Right lobe of liver (tissue), 6 donors: Measurements from ENCODE around the gene DACH1. TPM values are rescaled to one million over a fixed set of nuclear protein-coding genes. Genes with fewer than 3 reads are reported as not detected.

Source experiments
- ATAC-seq, 4 donors: fragments of 200-7000 bp; cut with Tn5 transposase; one replicate each; pipeline ENCODE4 v1.9.1; 2020; ENCODE audit warnings: mild to moderate bottlenecking in 4 of 4, moderate library complexity in 4 of 4
- DNase-seq, 3 donors: peaks; one replicate each; pipeline ENCODE4 v3.0.0-alpha.2; 2020
- H3K27ac ChIP-seq, 3 donors: fragments of 200-600 bp; one replicate each; pipeline ENCODE4 v1.8.0; 2022
- H3K27me3 ChIP-seq, 2 donors: fragments of 200-600 bp; one replicate each; pipeline ENCODE4 v1.8.0; 2022
- H3K36me3 ChIP-seq, 4 donors: fragments of 200-600 bp; sonication (generic) in 1 of 4; one replicate each; pipeline versions ENCODE4 v1.5.1 to v1.8.0; 2017 to 2022; ENCODE audit warnings: control low read depth in 1 of 4
- H3K4me1 ChIP-seq, 4 donors: fragments of 200-600 bp; sonication (generic) in 1 of 4; one replicate each; pipeline versions ENCODE4 v1.5.1 to v1.8.0; 2017 to 2022; ENCODE audit warnings: control low read depth in 1 of 4
- H3K4me3 ChIP-seq, 3 donors: fragments of 200-600 bp; one replicate each; pipeline ENCODE4 v1.8.0; 2022
- H3K9me3 ChIP-seq, 4 donors: fragments of 200-600 bp; sonication (generic) in 1 of 4; one replicate each; pipeline versions ENCODE4 v1.5.1 to v1.8.0; 2017 to 2022; ENCODE audit warnings: control low read depth in 1 of 4
- POLR2A ChIP-seq: fragments of 450-650 bp; IDR thresholded peaks from one replicate; pipeline ENCODE4 v1.6.1; 2017; ENCODE audit warnings: antibody characterized with exemption, mild to moderate bottlenecking
- WGBS: methylation state at CpG from one replicate; pipeline ENCODE4 v1.1.6; 2018; ENCODE audit warnings: low coverage, low lambda C conversion rate; ENCODE audit not compliant: insufficient coverage; ENCODE audit errors: missing lambda C conversion rate; 5-methylcytosine and 5-hydroxymethylcytosine counted together
- intact Hi-C, 2 donors: fragments of 100-400 bp; cut with DNase I; formaldehyde crosslinking; loops; one replicate each; pipeline versions ENCODE4 v1.11.2 to v1.14.1; 2022
- total RNA-seq, 6 experiments: library from RNA; depleted of rRNA in 2 of 6; stranded (reverse); fragments of >200 nt in 2 of 6; fragmentation: NEBNext Ultra II Directional in 3 of 6; extraction: Animal tissue kit (Norgen Biotek cat#: 25700) in 3 of 6; gene quantifications; one replicate each; pipeline versions ENCODE4 v1.1.0 to v1.2.4, GENCODE V29; 2016 to 2023
- TF ChIP-seq, protein P1 (sequence below), 4 donors: fragments of 200-600 bp in 3 of 4; fragments of 450-650 bp in 1 of 4; IDR thresholded peaks; one replicate each; pipeline versions ENCODE4 v1.5.1 to v1.8.0; 2016 to 2022; ENCODE audit warnings: antibody characterized with exemption in 4 of 4, mild to moderate bottlenecking in 2 of 4
- donor health status: DM: no; HTN: yes; CAD: no.
- donor health status: DM: no; HTN: no; CAD: no.
- donor health status: DM: no; HTN: no; CAD: no.
- donor health status: DM: no; HTN: yes; CAD: no.
- donor health status: DM: no; HTN: yes; CAD: no.

The DACH1 gene
- total RNA-seq, 6 experiments from 2014 or later: 0.80 to 1.5 (median 0.94) TPM

DNA sequence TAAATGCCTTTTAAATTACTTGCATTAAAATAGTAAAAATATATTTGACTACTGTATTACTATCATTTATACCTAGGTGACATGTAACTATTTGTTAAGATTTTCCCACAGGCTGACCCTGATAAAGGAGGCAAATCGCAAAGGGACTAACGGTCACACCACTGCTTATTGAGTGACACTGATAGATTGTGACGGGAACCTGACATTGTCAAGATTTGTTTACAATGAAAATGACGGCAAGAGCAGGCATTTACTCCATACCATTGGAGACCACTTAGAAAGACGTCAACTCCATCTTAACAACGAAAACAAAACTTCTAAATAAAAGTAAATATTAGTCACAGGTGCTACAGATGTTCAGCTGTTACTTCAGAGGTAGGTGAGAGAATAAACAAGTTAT, 289.0 kb downstream of the DACH1 start:
- Histone ChIP-seq H3K4me1 (no peaks in the 10 kb centered on the region), H3K9me3 (no peaks in the 10 kb centered on the region), H3K36me3 (no peaks in the 10 kb centered on the region), H3K4me3 (no peak overlapping the region), H3K27me3 (no peaks in the 10 kb centered on the region), H3K27ac (no peak overlapping the region)
- TF ChIP-seq, protein P1, sequence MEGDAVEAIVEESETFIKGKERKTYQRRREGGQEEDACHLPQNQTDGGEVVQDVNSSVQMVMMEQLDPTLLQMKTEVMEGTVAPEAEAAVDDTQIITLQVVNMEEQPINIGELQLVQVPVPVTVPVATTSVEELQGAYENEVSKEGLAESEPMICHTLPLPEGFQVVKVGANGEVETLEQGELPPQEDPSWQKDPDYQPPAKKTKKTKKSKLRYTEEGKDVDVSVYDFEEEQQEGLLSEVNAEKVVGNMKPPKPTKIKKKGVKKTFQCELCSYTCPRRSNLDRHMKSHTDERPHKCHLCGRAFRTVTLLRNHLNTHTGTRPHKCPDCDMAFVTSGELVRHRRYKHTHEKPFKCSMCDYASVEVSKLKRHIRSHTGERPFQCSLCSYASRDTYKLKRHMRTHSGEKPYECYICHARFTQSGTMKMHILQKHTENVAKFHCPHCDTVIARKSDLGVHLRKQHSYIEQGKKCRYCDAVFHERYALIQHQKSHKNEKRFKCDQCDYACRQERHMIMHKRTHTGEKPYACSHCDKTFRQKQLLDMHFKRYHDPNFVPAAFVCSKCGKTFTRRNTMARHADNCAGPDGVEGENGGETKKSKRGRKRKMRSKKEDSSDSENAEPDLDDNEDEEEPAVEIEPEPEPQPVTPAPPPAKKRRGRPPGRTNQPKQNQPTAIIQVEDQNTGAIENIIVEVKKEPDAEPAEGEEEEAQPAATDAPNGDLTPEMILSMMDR (IDR thresholded peaks at IDR 0.05): no peak
- TF ChIP-seq POLR2A: no peak
- intact Hi-C loops: no loop called here
- no peak for ATAC-seq
- 49% methylated on average over 6 of the region's 6 CpGs for WGBS
- no peak for DNase-seq

DNA sequence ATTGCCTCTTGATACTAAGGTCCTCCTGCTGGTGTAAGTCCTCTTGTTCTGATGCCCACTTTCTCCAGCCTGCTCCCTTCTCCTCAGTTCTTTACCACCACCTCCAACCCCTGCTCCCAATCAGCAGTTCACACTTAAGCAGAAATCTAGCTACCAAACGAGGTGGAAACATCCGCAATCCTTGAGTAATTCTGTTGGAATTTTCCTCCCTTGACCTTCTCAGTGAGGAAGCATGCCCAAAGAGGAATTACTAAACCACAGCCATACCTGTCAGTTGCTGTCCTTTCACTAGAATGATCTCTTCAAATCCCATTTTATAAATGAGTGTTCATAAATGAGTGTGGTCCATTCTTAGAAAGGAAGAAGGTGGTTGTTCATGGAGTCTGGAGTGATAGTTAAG, 289.9 kb downstream of the DACH1 start:
- Histone ChIP-seq H3K4me3 (no peak overlapping the region), H3K9me3 (no peaks in the 10 kb centered on the region), H3K36me3 (no peaks in the 10 kb centered on the region), H3K4me1 (no peaks in the 10 kb centered on the region), H3K27me3 (no peaks in the 10 kb centered on the region), H3K27ac (no peak overlapping the region)
- TF ChIP-seq, protein P1 (IDR thresholded peaks at IDR 0.05): no peak
- TF ChIP-seq POLR2A: no peak
- DNase-seq (no peak), ATAC-seq (no peak)
- 41% methylated on average over 2 of the region's 2 CpGs for WGBS
- intact Hi-C loops: no loop called here

DNA sequence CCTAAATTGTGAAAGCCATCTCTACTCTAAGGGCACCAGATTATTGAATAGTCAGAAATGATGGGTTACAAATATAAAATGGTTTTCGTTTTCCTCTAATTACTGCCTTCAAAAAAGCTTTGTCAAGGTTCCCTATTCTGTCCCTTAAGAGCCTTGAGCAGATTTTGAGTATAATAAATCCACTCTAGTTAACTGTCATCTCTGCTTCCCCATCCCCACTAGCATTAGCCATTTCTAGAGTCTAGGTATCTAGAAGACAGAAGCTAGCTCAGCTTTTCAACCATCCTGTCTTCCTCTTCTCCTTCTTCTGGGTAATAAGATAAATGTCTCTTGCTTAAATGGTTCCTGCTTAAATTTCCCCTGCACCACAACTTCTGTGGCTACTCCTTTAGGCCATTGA, 290.4 kb downstream of the DACH1 start:
- DNase-seq (no peak), ATAC-seq (no peak)
- H3K9me3 ChIP-seq: no peaks in the 10 kb centered on the region
- no peak overlapping the region for H3K4me3 ChIP-seq
- H3K27me3 ChIP-seq: no peaks in the 10 kb centered on the region
- intact Hi-C loops: no loop called here
- H3K27ac ChIP-seq: no peak overlapping the region
- TF ChIP-seq, protein P1 (IDR thresholded peaks at IDR 0.05): no peak
- TF ChIP-seq POLR2A: no peak
- no peaks in the 10 kb centered on the region for H3K4me1 ChIP-seq
- 26% methylated on average over 1 of the region's 1 CpG for WGBS
- no peaks in the 10 kb centered on the region for H3K36me3 ChIP-seq

DNA sequence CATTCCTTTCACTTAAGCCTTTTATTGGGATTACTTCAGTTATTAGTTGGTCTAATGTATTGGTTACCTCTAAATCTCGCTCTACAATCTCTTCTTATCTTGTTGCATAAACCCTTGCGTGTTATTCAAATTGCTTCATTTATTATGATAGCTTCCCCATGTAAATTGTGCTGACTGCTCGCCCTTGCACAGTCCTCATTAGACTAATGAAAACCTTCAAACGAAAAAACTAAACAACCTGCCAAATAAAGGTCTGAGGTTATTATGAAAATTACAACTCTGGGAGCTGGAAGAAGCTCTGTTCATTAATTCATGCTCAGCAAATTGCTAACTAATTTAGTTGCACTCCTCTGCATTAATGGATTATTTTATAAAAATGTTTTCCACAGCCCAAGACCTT, 320.1 kb downstream of the DACH1 start:
- WGBS: 68% methylated on average over 4 of the region's 4 CpGs
- Histone ChIP-seq H3K27me3 (no peaks in the 10 kb centered on the region), H3K9me3 (no peaks in the 10 kb centered on the region), H3K4me3 (no peak overlapping the region), H3K27ac (no peak overlapping the region), H3K36me3 (no peaks in the 10 kb centered on the region), H3K4me1 (no peaks in the 10 kb centered on the region)
- DNase-seq (no peak), ATAC-seq (no peak)
- TF ChIP-seq, protein P1 (IDR thresholded peaks at IDR 0.05): no peak
- no peak for TF ChIP-seq POLR2A
- intact Hi-C loops: no loop called here

DNA sequence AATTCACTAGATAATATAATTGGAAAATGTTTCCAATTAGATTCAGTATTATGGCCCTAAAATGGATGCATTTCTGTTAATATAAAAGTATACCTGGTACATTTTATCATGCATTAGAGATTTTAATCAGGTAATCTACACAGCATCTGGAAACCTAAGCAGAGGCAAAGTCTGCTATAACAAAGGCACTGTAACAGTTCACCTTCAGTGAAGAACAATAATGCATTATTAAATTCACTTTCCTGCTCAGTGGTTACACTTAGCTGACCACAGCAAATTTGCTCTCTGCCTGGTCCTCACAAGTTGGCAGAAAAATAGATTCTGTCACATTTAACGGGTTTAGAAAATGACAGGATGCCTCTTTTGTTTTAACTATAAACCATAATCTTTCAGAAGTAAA, 326.9 kb downstream of the DACH1 start:
- no peak overlapping the region for H3K27ac ChIP-seq
- whole genome bisulfite sequencing: 26% methylated on average over 1 of the region's 1 CpG
- no peaks in the 10 kb centered on the region for H3K4me1 ChIP-seq
- no peak overlapping the region for H3K4me3 ChIP-seq
- intact Hi-C loops: no loop called here
- ATAC-seq (no peak), DNase-seq (no peak)
- H3K27me3 ChIP-seq: no peaks in the 10 kb centered on the region
- H3K36me3 ChIP-seq: no peaks in the 10 kb centered on the region
- H3K9me3 ChIP-seq: no peaks in the 10 kb centered on the region
- TF ChIP-seq, protein P1 (IDR thresholded peaks at IDR 0.05): no peak
- no peak for TF ChIP-seq POLR2A
